K562 (cell line): Measurements from ENCODE around the gene TMEM273.

Experiments used
- CTCF ChIP-seq, 3 experiments: IDR thresholded peaks in 2 of 3; conservative IDR thresholded peaks in 1 of 3; 2 replicates each; pipeline ENCODE4 v1.5.1; 2011 to 2012; ENCODE audit warnings: low read length in 3 of 3, mild to moderate bottlenecking in 3 of 3, control low read depth in 2 of 3, improper control_type of control experiment in 1 of 3, inconsistent platforms in 1 of 3, low read depth in 1 of 3, mixed read lengths in 1 of 3, moderate library complexity in 1 of 3; ENCODE audit not compliant: insufficient read depth in 2 of 3
- DACH1 ChIP-seq: fragments of 450-650 bp; IDR thresholded peaks from 2 replicates; pipeline ENCODE4 v1.6.1; 2018; ENCODE audit not compliant: partially characterized antibody
- NR2C2 ChIP-seq, 2 experiments: fragments of 200-800 bp in 1 of 2; sonication (Bioruptor generic) in 1 of 2; sonication (generic) in 1 of 2; formaldehyde crosslinking in 1 of 2; IDR thresholded peaks; 2 replicates each; pipeline versions ENCODE4 v1.6.1 to v1.8.0; 2016 to 2022; ENCODE audit warnings: mild to moderate bottlenecking in 1 of 2, missing compliant biosample characterization in 1 of 2, missing genetic modification characterization in 1 of 2, missing genetic modification reagents in 1 of 2
- RAD21 ChIP-seq, 2 experiments: fragments of 250-450 bp in 1 of 2; fragments of 450-650 bp in 1 of 2; sonication (Bioruptor Pico) in 1 of 2; formaldehyde crosslinking in 1 of 2; IDR thresholded peaks in 1 of 2; conservative IDR thresholded peaks in 1 of 2; 2 replicates each; pipeline versions ENCODE4 v1.4.0 to v1.8.0; 2020 to 2022; ENCODE audit warnings: mild to moderate bottlenecking in 2 of 2, moderate library complexity in 1 of 2
- RFX5 ChIP-seq: IDR thresholded peaks from 2 replicates; pipeline ENCODE4 v1.6.1; 2011; ENCODE audit warnings: low read depth, mild to moderate bottlenecking, improper control_type of control experiment, low read length
- USF2 ChIP-seq: sonication (generic); formaldehyde crosslinking; IDR thresholded peaks from 2 replicates; pipeline ENCODE4 v1.5.0; 2020; ENCODE audit warnings: missing genetic modification reagents

- TF ChIP-seq NR2C2 (CRISPR knock-in tag; IDR thresholded peaks at IDR 0.05) (no peak), NR2C2 (tag; IDR thresholded peaks at IDR 0.05) (no peak), CTCF (IDR thresholded peaks at IDR 0.05 in 2 of 3, conservative IDR thresholded peaks at IDR 0.05 in 1 of 3; ENCODE audit: insufficient read depth in 2 of 3, low read depth in 1 of 3, low read length in 3 of 3) (no peak), USF2 (CRISPR knock-in tag) (no peak), RFX5 (no peak), DACH1 (no peak), RAD21 (CRISPR knock-in tag; conservative IDR thresholded peaks at IDR 0.05 in 1 of 2, IDR thresholded peaks at IDR 0.05 in 1 of 2) (no peak)
Observed at GRCh38 chr10:49140304-49141177, 47.6 kb downstream of the TMEM273 start.
